GM18951 (cell line): Measurements from ENCODE around the gene BIN2.

ENCODE experiments used
- POLR2A ChIP-seq: IDR thresholded peaks from 4 replicates; pipeline ENCODE4 v1.6.1; 2011; ENCODE audit warnings: mild to moderate bottlenecking; ENCODE audit not compliant: insufficient read length, insufficient read depth; ENCODE audit errors: extremely low read depth
- in situ Hi-C: fragments of 300-500 bp; cut with MboI; formaldehyde crosslinking; loops from one replicate; pipeline ENCODE4 v1.12.0; 2022; ENCODE audit warnings: low sequenced_read_pairs, mixed read lengths, inconsistent platforms; ENCODE audit not compliant: unreplicated experiment

BIN2 gene

GRCh38 chr12:51245476-51246253 lies 78.3 kb downstream of the BIN2 start:
- TF ChIP-seq POLR2A = no peak
- in situ Hi-C loops = no loop called here

GRCh38 chr12:51244269-51244668 lies 79.7 kb downstream of the BIN2 start:
- in situ Hi-C loops = no loop called here
- TF ChIP-seq POLR2A = no peak

GRCh38 chr12:51242876-51243275 lies 81.1 kb downstream of the BIN2 start:
- in situ Hi-C loops = no loop called here
- TF ChIP-seq POLR2A = no peak

- no peak for TF ChIP-seq POLR2A
- in situ Hi-C loops = no loop called here
Measured at GRCh38 chr12:51242120-51242519, 81.9 kb downstream of the BIN2 start.

GRCh38 chr12:51240971-51241370 lies 83.0 kb downstream of the BIN2 start:
- no peak for TF ChIP-seq POLR2A

GRCh38 chr12:51238510-51239334 lies 85.3 kb downstream of the BIN2 start, which contains the start of gene DAZAP2:
Gene DAZAP2 (plus strand): TSS chr12:51238826. CDS start chr12:51238908, 82 bp downstream.
- TF ChIP-seq POLR2A = peak; percentile 85
- in situ Hi-C loops = no loop called here

More at GRCh38 chr12:51240971-51241370, 83.0 kb downstream of the BIN2 start:
- in situ Hi-C loops = no loop called here

- TF ChIP-seq POLR2A = no peak
- in situ Hi-C loops = no loop called here
Measured at GRCh38 chr12:51238037-51238509, 85.9 kb downstream of the BIN2 start.

- in situ Hi-C loops = no loop called here
Measured at GRCh38 chr12:51234530-51234929, 89.4 kb downstream of the BIN2 start.

GRCh38 chr12:51232642-51233041 lies 91.3 kb downstream of the BIN2 start:
- in situ Hi-C loops = no loop called here

More at GRCh38 chr12:51234530-51234929, 89.4 kb downstream of the BIN2 start:
- no peak for TF ChIP-seq POLR2A

More at GRCh38 chr12:51232642-51233041, 91.3 kb downstream of the BIN2 start:
- TF ChIP-seq POLR2A = no peak
